ENCODE measurements around the gene KBTBD13.

DNA sequence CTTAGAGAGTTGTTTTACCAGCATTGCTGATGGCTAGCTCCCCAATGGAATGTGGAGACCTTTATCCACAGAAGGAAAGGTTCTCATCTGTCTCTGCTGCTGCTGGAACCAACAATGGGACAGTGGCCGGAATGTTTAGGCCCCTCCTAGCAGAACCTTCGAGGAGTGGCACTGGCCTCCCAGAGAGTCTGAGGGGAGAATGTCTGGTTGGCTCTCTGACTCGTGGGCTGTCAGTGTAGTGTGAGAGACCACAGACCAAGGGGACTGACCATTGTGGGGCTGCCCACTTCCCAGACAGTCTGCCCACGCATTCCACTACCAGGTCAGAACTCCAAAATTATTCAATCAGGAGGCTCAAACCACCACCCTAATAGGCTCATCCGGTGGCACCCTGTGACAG lies 13.8 kb upstream of the KBTBD13 start:
- TF ChIP-seq, protein P1, sequence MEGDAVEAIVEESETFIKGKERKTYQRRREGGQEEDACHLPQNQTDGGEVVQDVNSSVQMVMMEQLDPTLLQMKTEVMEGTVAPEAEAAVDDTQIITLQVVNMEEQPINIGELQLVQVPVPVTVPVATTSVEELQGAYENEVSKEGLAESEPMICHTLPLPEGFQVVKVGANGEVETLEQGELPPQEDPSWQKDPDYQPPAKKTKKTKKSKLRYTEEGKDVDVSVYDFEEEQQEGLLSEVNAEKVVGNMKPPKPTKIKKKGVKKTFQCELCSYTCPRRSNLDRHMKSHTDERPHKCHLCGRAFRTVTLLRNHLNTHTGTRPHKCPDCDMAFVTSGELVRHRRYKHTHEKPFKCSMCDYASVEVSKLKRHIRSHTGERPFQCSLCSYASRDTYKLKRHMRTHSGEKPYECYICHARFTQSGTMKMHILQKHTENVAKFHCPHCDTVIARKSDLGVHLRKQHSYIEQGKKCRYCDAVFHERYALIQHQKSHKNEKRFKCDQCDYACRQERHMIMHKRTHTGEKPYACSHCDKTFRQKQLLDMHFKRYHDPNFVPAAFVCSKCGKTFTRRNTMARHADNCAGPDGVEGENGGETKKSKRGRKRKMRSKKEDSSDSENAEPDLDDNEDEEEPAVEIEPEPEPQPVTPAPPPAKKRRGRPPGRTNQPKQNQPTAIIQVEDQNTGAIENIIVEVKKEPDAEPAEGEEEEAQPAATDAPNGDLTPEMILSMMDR (IDR thresholded peaks at IDR 0.05) = no peak
- TF ChIP-seq POLR2A (IDR thresholded peaks at IDR 0.05) = no peak

Data from testis (tissue), 2 donors.